Hematopoietic multipotent progenitor cell treated with erythropoietin and hydrocortisone succinate and interleukin-3 and kit ligand, for 8 days (in vitro differentiated cells): ENCODE measurements around the gene BLZF1.
"Not testable (repeated sequence)": the region's sequence is repeated elsewhere in the genome, so short reads cannot be mapped to it uniquely, and the experiment has no call there.

ENCODE experiments used
- DNase-seq: peaks from one replicate; pipeline ENCODE4 v3.0.0-alpha.2; 2015

BLZF1 gene, protein sequence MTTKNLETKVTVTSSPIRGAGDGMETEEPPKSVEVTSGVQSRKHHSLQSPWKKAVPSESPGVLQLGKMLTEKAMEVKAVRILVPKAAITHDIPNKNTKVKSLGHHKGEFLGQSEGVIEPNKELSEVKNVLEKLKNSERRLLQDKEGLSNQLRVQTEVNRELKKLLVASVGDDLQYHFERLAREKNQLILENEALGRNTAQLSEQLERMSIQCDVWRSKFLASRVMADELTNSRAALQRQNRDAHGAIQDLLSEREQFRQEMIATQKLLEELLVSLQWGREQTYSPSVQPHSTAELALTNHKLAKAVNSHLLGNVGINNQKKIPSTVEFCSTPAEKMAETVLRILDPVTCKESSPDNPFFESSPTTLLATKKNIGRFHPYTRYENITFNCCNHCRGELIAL

DNA sequence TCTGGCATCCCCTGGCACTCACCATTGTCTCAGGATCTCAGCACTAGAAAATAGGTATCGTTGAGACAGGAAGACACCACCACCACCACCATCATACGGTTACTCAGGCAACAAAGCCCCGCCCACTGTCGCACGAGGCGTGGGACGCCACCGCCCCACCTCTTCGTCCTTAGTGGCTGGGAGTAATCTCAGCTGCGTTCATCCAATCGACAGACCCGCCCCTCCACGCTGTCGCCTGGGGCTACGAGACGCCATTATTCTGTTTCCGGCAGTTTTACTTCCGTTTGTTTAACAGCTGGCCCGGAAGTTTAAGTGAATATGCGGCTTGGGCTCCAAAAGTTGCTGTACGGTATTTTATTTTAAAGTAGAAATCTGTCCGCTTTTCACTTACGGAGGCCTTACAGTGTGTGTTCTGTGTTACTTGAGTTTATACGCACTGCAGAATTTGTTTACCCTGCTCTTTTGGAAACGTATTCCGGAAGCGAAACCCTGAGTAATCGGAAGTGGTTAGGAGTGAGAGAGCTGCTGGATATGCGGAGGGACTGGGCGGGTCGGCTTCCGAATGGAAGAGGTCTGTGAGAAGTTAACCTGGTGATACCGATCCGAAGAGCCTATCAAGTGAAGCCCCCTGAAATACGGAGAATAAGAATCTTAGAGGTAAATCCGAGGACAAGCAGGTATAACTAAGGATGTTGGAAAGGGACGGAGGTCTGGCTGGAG, at the start of gene BLZF1, which contains the start of gene NME7:
TSS of gene BLZF1 (plus strand) at position 510 of the 720 bp plus-strand sequence. CDS start 1,328 bp downstream, outside the sequence.
TSS of gene NME7 (minus strand) at position 112 of the 720 bp plus-strand sequence. CDS start at position 25, 87 bp downstream.
- DNase-seq, result peak; percentile 99

DNA sequence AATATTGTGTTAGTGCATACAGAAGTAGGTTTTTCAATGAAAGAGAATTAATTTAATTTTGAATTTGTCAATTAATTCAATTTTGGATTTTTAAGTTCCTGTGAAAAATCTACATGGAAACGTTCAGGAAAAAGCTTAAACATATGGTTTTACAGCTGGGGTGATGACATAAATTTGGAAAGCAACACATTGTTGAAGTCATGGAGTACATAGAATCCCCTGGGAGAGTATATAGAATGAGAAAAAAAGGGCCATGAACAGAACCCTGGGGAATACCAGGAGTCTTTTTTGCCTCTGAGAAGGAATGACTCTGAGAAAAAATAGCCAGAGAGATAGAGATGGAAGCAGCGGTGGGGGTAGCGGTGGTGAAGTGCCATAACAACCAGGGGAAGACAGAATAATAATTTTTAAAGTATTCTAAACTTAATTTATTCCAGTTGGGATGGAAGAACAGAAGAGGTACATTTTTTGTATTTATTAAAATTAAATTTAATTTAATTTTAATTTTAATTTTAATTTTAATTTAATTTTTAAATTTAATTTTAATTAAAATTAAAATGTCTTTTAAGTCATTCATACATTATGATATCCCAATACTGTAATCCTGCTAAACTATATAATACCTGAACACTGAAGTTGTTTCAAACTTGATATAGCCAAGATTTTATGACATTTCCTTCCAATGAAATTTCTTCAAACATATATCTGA, 49.3 kb upstream of the BLZF1 start:
- DNase-seq, result no peak

DNA sequence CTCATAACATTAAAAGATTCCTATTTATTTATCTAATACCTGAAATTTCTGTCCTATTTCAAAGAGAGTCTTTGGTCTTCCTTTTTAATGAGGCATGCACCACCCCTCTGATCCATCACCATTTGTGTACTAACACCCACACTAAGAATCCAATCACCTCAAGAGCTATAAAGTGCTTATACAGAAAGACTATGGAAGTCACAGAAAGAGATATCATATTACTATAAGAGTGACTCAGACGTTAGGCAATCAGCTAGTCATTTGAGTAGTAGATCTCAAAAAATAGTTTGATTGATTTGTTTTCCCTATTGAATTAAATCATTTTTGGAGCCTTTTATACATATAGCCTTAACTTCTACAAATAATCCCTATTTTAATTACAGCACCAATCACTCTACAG, 46.5 kb upstream of the BLZF1 start:
- no peak for DNase-seq

DNA sequence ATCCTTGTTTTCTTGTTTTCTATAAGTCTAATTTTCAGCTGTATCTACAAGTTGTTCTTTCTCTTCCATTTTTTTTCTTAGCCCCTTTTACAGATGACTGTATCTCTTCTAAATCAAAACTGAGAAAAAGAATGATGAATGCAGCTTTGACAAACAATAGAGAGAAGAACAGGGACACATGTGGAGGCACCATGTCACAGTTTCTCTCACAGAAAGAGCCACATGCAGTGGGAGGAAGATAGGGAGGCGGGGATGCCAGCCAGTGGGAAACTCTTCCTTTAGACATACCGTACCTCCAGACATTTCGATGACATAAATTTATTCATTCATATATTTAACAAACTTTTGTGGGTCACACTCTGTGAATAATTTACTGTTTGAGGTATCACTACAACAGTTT, 45.9 kb upstream of the BLZF1 start:
- no peak for DNase-seq

DNA sequence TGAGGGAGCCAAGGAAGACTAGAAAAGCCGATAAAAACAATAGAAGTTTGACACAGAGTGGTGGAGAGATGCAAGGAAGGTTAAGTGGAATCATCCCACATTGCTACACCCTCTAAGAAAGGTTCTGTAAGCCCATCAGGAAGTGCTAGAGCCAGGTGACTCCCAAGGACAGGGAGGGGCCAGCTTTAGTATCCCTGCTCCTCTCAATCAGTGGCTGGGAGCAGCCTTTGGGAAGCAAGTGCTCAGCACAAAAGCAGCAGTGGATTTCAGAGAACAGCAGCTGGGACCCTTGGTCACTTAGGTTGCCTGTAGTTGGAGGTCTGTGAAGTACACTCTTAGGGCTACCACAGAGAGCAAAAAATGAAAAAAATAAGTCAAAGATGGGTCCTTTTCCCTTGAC, 42.9 kb upstream of the BLZF1 start:
- no peak for DNase-seq

DNA sequence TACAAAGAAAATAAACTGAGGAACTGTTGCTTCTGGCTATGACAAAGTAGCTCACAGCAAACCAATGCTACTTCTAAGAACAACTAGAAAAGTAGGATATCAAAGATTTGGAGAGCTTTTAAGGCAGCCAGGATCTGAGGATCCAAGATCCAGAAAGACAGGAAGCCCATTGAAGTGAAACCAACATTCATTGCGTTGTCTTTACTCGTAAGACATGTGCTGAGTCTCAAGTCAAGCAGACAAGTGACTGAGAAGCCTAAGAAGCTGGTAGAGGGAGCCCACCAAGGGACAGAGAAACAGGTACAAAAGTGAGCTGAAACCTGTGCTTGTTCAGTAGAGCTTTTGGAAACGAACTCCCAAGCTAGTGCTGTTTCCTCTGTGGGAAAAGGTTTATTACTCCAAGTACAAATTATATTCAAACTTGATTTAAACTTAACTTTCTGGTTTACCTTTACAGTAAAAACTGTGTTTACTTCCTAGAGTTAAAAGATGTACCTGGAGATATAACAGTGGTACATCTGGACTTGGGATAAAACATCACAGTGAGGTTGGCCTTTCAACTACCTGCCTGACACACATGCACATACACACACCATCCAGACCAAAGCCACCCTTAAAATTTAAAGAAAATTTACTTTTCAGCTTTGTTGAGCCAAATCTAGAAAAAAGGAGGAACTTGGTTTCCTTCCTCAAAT, 41.6 kb upstream of the BLZF1 start:
- DNase-seq, result peak; percentile 57

DNA sequence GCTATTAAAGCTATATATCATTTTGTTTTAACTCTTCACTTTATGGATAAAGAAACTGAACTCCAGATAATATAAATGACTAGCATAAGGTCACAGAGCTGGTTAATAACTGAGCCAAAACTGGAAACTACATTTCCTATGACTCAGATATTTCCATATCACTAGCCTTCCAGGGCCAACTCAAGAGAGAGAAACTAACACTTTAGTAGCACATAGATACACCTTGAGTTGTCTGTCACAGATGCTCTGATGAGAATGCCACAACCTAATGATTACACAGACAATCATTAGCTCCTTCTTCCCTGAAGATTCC, 41.1 kb upstream of the BLZF1 start:
- peak; percentile 83 for DNase-seq

DNA sequence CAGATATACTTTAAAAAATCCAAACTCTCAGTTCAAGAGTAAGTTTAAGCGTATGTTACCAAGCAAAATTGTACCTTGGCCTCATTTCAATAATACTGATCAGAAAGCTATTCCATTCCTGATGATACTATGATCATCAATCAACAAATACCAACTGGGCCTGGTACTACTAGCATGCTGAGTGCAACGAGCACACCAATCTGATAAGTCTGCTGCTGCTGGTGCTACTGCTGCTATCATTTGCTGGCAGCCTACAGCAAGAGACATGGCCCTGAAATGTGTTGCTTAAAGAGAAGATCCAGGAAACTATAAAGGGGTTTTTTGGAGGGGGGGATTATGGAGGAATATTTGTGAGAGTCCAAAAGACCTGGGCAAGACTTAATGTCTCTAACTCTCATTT, 40.1 kb upstream of the BLZF1 start:
- DNase-seq, result peak; percentile 82

DNA sequence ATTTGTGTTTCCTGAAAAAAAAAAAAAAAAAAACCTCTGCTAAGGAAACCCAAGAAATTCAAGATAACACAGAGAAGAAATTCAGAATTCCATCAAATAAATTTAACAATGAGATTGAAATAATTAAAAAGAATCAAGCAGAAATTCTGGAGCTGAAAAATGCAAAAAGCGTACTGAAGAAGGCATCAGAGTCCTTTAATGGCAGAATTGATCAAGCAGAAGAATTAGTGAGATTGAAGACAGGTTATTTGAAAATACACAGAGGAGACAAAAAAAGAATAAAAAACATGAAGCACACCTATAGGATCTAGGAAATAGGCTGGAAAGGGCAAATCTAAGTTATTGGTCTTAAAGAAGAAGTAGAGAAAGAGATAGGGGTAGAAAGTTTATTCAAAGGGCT, 38.6 kb upstream of the BLZF1 start:
- DNase-seq, result no peak

DNA sequence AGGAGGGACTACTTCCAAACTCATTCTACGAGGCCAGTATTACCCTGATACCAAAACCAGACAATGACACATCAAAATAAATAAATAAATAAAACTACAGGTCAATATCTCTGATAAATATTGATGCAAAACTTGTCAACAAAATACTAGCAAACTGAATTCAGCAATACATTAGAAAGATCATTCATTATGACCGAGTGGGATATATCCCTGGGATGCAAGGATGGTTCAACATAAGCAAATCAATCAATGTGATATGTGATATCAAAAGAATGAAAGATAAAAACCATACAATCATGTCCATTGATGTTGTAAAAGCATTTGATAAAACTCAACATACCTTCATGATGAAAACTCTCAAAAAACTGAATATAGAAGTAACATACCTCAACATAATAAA, 37.1 kb upstream of the BLZF1 start:
- DNase-seq, result no peak

DNA sequence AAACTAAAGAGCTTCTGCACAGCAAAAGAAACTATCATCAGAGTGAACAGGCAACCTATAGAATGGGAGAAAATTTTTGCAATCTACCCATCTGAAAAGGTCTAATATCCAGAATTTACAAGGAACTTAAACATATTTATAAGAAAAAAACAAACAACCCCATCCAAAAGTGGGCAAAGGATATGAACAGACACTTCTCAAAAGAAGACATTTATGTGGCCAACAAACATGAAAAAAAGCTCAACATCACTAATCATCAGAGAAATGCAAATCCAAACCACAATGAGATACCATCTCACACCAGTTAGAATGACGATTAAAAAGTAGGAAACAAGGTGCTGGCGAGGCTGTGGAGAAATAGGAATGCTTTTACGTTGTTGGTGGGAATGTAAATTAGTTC, 33.3 kb upstream of the BLZF1 start:
- not testable (repeated sequence) for DNase-seq

DNA sequence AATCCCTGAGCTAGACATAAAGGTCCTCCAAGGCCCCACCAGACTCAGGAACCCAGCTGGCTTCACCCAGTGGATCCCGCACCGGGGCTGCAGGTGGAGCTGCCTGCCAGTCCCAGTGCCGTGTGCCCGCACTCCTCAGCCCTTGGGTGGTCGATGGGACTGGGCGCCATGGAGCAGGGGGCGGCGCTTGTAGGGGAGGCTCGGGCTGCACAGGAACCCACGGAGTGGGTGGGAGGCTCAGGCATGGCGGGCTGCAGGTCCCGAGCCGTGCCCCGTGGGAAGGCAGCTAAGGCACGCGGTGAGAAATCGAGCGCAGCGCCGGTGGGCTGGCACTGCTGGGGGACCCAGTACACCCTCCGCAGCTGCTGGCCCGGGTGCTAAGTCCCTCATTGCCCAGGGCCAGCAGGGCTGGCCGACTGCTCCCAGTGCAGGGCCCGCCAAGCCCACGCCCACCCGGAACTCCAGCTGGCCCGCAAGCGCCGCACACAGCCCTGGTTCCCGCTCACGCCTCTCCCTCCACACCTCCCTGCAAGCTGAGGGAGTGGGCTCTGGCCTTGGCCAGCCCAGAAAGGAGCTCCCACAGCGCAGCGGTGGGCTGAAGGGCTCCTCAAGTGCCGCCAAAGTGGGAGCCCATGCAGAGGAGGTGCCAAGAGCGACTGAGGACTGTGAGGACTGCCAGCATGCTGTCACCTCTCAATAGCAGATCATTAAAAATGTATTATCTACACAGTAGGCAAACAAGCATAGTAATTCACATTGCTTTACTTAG, 30.9 kb upstream of the BLZF1 start:
- not testable (repeated sequence) for DNase-seq

DNA sequence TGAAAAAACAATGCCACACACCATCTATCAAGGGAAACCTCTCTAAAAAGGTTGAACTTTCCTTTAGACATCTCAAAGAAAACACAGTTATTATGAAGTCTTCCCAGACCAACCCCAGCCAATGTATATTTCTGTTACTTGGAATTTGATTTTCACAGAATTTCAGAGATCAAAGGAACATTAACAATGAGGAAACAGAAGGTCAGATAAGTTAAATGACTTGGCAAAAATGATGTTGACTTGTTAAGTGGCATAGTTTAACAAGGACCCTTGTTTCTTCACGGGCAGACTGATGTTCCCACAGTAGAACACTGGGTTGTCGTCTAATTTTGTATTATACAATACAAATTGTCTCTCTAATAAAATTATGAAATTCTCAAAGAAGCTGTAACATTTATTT, 29.4 kb upstream of the BLZF1 start:
- DNase-seq, result peak; percentile 96

DNA sequence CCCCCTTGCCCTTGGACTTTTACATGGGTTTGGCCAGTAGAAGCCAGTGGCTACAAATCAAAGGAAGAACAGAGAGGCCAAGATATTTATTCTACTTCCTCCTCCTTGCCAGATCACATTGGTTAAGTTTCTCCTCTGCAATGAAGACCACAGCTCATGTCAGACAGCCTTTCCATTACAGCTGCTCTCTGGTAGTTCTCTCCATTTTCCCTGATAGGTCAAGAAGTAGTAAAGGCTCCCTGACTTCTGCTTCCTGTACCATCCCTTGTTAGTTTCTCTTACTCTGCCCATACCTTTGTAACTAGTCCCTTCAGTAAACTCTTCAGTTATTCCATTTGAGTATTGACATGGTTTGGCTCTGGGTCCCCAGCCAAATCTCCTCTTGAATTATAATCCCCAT, 28.2 kb upstream of the BLZF1 start:
- DNase-seq, result no peak

DNA sequence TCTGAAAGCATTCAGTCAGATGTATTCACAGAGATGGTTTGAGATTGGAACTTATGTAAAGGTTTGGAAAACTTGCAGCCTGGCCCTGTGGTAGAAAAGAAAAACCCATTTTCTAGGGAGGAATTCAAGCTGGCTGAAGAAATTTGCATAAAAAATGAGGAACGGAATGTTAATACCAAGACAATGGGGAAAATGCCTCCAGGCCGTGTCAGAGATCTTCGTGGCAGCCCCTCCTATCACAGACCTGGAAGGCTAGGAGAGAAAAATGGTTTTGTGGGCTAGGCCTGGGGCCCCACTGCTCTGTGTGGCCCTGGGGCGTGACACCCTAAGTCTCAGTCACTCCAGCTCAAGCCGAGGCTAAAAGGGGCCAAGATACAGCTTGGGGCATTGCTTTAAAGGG, 27.1 kb upstream of the BLZF1 start:
- no peak for DNase-seq

DNA sequence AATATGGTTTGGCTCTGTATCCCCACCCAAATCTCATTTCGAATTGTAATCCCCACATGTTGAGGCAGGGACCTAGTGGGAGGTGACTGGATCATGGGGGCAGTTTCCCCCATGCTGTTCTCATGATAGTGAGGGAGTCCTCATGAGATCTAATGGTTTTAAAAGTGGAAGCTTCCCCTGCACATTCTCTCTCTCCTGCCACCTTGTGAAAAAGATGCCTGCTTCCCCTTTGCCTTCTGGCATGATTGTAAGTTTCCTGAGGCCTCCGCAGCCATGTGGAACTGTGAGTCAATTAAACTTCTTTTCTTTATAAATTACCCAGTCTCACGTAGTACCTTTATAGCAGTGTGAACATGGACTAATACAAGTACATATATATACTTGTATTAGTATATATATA, 25.9 kb upstream of the BLZF1 start:
- DNase-seq, result not testable (repeated sequence)

DNA sequence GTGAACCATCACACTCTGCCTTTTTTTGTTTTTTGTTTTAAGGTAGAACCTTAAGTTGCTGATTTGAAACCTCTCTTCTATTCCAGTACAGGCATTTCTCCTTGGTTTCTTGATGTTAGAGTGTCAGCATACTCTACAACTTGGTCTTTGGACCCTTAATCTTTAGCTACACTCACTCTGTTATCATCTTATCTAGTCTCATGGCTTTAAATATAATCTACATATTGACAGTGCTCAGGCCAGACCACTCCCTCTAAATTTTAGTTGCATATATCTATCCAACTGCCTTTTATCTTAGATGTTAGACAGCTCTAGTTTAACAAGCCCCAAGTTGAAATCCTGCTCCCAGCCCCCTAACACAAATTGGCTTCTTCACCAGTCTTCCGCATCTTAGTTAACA, 22.5 kb upstream of the BLZF1 start:
- peak; percentile 69 for DNase-seq

DNA sequence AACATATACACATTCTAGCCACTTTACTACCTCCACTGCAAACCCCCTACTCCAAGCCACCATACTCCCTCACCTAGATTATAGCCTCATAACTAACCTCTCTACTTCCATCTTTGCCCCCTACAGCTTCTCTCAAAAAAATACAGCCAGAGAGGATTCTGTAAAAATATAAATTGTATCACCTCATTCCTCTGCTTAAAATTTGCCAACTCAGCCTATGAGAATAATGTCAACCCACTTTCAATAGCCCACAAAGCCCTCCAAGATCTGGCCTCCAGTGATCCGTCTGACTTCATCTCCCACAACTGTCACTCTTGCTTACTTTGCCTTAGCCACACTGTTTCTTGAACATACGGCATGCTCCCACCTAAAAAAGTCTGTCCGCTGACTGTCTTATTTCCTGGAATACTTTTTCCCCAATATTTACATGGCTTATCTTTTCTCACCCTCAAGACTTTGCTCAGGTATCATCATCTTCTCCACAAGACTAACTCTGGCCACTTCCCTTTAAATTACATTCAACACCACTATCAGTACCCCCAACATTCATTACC, 21.9 kb upstream of the BLZF1 start:
- no peak for DNase-seq

DNA sequence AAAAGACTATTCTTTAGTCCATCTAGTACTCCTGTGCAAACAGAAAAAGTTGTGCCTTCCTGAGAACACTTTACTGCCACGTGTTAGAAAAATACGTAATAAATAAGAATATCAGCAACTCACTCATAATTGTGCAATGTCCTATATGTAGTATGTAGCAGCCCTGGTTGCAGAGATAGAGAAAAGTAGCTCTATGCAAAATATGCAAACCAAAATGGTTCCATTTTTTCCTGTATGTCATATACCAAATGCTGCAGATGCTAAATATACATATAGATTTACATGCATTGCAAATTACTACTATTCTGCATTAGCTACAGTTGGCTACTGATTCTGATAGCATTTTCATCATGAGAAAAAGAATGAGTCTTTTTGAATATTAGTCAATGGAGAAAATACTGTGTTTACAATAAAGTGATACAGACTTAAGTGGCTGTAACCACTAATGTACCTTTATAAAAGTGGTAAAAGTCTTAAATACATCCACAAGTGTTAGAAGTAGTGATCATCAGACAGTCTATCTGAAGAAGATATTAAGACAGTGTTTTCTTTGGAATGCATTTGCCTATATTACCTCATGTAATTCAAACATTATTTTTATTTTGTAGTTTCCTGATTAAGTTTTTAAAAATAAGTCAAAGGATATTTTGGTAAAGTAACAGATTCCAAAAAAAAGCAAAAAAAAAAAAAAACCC, 20.2 kb upstream of the BLZF1 start:
- DNase-seq, result no peak

DNA sequence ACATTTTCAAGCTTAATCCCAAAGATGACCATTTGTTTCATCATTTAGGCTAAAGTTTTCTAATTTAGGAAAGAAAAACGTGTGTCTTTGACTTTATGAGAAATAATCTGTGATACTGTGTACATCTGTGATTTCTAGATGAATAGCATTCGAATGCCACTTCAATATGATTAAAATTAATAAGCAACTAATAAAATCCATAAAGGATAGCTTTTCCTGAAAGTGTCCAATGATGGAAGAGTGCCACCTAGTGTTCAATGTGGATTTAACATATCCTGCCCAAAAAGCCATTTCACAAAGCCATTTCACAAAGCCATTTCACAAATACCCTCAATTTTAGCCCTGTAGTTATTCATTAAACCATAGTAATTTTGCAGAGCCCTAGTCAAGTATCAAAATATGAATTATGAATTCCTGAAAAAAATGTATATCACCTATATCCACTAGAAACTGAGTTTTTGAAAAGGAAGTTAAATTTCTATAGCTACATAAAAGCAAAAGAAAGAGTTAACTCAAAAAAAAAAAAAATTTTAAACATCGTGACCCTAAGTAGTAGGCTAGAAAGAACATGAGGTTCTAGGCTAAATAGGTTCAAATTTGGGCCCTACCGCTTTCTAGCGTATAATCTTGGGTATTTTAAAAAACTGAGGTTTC, 19.5 kb upstream of the BLZF1 start:
- DNase-seq, result peak; percentile 84

DNA sequence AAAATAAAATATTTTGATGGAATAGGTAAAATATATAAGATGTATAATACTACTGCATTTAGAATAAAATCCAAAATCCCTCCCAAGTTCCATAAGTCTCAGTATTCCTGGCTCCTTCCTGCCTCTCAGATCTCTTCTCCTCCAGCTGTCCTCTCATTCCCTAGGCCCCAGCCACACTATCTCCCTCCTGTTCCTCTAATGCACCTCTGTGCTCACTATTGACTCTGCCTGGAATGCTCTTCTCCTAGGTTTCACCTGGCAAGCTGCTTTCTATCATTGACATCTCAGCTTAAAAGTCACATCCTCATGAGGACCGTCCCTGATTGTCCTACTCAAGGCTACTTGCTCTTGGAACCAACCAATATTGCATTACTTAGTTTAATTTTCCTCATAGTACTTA, 7.6 kb upstream of the BLZF1 start:
- no peak for DNase-seq
